ENCODE data around the gene PPM1L.
"Not testable (repeated sequence)": the region's sequence is repeated elsewhere in the genome, so short reads cannot be mapped to it uniquely, and the experiment has no call there.

PPM1L gene

GRCh38 chr3:160992712-160993111 lies 236.7 kb downstream of the PPM1L start:
- no peak for DNase-seq

DNA sequence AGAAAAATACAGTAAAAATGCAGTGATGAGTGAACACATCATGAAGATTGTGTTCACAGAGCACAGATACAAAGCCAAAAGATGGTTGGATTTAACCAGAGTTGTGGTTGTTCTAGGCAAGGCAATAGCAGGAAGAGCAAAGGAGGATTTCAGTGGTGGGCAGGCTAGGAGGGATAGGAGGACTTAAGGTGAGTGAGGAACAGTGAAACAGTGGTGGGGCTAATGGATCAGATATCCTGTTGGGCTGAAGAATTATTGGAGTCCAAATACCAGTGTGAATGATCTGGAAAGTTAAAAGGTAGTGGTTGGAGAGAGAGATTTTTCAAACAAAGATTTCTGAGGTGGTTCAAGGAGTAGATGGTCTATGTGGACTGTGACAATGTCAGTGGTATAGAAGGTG lies 240.8 kb downstream of the PPM1L start:
- no peak for DNase-seq

GRCh38 chr3:160998581-160998980 lies 242.6 kb downstream of the PPM1L start:
- DNase-seq = no peak

GRCh38 chr3:160999274-160999673 lies 243.2 kb downstream of the PPM1L start:
- DNase-seq = no peak

GRCh38 chr3:161008086-161008485 lies 252.1 kb downstream of the PPM1L start:
- DNase-seq = no peak

DNA sequence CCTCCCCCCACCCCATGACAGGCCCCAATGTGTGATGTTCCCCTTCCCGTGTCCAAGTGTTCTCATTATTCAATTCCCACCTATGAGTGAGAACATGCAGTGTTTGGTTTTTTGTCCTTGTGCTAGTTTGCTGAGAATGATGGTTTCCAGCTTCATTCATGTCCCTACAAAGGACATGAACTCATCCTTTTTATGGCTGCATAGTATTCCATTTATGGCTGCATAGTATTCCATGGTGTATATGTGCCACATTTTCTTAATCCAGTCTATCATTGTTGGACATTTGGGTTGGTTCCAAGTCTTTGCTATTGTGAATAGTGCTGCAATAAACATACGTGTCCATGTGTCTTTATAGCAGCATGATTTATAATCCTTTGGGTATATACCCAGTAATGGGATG lies 254.1 kb downstream of the PPM1L start:
- not testable (repeated sequence) for DNase-seq

- DNase-seq = no peak
Measured at GRCh38 chr3:161014843-161015749, 259.1 kb downstream of the PPM1L start.

- no peak for DNase-seq
Measured at GRCh38 chr3:161016417-161017313, 260.6 kb downstream of the PPM1L start.

- DNase-seq = no peak
Measured at GRCh38 chr3:161017971-161018370, 261.9 kb downstream of the PPM1L start.

GRCh38 chr3:161020256-161020655 lies 264.2 kb downstream of the PPM1L start:
- no peak for DNase-seq

GRCh38 chr3:161025911-161026310 lies 269.9 kb downstream of the PPM1L start:
- DNase-seq = no peak

GRCh38 chr3:161026612-161027510 lies 270.8 kb downstream of the PPM1L start:
- no peak for DNase-seq

- no peak for DNase-seq
Measured at GRCh38 chr3:161028555-161029153, 272.6 kb downstream of the PPM1L start.

DNA sequence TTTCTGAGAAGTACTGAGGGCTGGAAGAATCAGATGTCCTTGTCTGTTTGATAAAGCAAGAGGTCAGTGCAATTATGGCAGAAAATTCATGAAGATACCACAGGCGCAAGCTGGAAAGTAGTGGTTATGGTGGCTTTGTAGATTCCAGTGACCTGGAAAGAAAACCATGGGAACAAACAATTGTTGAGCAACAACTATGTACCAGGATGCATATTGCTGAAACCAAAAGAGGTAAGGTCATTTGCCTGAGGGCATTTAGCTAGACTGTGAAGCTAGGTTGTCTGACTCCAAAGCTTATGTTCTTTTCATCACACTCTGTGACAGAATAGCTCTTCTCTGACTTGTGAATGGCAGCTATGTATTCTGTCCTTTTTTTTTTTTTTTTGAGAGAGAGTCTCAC lies 275.1 kb downstream of the PPM1L start:
- DNase-seq = no peak

DNA sequence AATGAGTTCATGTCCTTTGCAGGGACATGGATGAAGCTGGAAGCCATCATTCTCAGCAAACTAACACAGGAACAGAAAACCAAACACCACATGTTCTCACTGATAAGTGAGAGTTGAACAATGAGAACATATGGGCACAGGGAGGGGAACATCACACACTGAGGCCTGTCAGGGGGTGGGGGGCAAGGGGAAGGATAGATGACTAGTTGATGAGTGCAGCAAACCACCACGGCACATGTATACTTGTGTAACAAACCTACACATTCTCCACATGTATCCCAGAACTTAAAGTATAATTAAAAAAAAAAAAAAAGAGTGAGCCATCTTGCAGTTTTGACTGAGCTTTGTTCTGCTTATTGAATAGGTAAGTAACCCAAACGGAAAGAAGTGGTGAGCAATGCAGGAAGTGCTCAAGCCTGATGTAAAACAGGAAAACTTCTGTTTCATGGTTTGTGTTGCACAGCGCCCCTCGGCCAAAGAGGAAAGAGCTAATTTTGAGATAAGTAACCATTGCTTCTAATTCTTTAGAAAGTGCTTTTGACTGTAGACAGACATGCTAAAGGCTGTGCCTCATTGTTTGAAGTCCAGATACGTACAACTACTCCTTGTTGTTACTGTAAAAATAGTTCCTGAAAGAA lies 279.0 kb downstream of the PPM1L start:
- DNase-seq = not testable (repeated sequence)

GRCh38 chr3:161035711-161036110 lies 279.7 kb downstream of the PPM1L start:
- DNase-seq = no peak

DNA sequence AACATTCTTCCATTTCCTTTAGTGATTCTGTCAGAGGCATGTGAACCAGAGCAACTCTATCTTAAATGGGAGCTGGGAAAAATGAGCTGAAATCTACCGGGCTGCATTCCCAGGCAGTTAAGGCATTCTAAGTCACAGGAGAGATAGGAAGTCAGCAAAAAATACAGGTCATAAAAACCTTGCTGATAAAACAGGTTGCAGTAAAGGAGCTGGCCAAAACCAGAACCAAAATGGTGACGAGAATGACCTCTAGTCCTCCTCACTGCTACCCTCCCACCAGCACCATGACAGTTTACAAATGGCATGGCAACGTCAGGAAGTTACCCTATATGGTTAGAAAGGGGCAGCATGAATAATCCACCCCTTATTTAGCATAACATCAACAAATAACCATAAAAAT lies 282.7 kb downstream of the PPM1L start:
- DNase-seq = no peak

GRCh38 chr3:161042023-161042501 lies 286.0 kb downstream of the PPM1L start:
- no peak for DNase-seq

- DNase-seq = no peak
Measured at GRCh38 chr3:161043336-161044035, 287.5 kb downstream of the PPM1L start.

DNA sequence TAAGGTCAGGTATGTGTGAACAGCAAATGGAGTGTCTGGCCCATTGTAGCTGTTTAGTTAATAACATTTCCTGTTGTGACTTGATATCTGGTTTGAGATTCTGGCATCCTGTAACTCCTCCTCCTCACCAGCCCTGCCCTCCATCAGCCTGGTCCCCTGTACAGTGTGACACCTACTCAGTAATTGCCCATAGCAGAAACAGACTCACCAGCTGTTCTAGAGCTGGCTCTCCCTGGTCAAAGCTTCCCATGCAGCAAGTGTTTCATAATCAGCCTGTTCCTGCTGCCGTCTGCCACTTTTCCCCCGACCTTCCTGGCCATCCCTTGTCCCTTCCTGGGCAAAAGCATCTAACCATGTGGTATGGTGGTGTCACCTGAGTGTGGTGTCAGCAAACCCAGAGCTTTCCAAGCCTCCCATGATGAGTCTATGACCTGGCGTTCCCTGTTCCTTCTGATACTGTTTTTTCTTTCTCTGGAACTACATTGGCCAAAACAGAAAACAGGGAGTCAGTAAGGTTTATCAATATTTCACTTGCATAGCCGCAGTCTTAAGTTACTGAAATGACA lies 293.7 kb downstream of the PPM1L start:
- no peak for DNase-seq

Measured in effector CD4-positive, alpha-beta T cell (primary cell).